ENCODE data around the gene TBC1D32.
"Not testable (repeated sequence)": the region's sequence is repeated elsewhere in the genome, so short reads cannot be mapped to it uniquely, and the experiment has no call there.

The TBC1D32 gene

DNA sequence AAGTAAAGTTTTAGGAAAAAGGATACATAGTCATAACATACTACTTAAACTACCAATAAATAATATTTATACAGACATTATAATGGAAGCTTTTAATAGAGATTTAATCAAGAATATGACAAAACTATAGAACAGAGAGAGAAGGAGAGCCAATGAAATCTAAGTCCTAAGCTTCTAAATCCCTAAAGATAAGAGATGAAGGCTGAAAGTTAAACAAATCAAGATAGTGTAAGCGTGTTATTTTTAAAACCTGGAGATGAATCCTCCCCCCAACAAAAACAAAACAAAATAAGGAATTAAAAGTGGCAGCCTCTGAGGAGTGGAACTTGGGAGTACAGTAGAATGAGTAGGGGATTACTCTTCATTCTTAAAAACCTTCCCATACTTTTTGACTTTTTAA lies 145.9 kb downstream of the TBC1D32 start:
- Histone ChIP-seq H3K36me3 (ENCODE audit: control insufficient read depth in 5 of 5, insufficient read depth in 5 of 5, low read length in 5 of 5) (no peaks in the 10 kb centered on the region), H3K9ac (ENCODE audit: low read length in 5 of 5) (no peak overlapping the region), H3K4me3 (ENCODE audit: low read depth in 1 of 5, low read length in 5 of 5) (no peak overlapping the region), H3K9me3 (ENCODE audit: control insufficient read depth in 5 of 5, low read length in 5 of 5) (no peaks in the 10 kb centered on the region), H3K27ac (ENCODE audit: low read depth, low read length) (no peak overlapping the region), H3K27me3 (ENCODE audit: control insufficient read depth in 5 of 5, insufficient read depth in 4 of 5, low read length in 5 of 5) (no peaks in the 10 kb centered on the region), H3K4me1 (ENCODE audit: control insufficient read depth in 5 of 5, insufficient read depth in 5 of 5, low read length in 5 of 5) (no peaks in the 10 kb centered on the region)

DNA sequence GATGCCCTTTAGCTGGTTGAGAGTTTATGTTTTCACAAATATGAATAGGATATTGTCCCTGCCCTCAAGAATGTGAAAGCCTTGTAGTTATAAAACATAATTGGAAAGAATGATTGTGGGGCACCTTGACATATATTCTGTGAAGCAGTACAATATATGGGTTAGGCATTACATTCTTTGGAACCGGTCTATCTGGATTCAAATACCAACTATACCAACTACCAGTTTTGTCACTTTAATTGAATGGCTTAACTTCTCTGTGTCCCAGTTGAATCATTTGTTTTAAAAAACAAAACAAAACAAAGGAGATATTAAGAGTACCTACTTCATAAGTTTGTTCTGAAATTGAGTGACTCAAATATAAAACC lies 146.5 kb downstream of the TBC1D32 start:
- Histone ChIP-seq H3K27ac (ENCODE audit: low read depth, low read length) (no peak overlapping the region), H3K9ac (ENCODE audit: low read length in 5 of 5) (no peak overlapping the region), H3K36me3 (ENCODE audit: control insufficient read depth in 5 of 5, insufficient read depth in 5 of 5, low read length in 5 of 5) (no peaks in the 10 kb centered on the region)

DNA sequence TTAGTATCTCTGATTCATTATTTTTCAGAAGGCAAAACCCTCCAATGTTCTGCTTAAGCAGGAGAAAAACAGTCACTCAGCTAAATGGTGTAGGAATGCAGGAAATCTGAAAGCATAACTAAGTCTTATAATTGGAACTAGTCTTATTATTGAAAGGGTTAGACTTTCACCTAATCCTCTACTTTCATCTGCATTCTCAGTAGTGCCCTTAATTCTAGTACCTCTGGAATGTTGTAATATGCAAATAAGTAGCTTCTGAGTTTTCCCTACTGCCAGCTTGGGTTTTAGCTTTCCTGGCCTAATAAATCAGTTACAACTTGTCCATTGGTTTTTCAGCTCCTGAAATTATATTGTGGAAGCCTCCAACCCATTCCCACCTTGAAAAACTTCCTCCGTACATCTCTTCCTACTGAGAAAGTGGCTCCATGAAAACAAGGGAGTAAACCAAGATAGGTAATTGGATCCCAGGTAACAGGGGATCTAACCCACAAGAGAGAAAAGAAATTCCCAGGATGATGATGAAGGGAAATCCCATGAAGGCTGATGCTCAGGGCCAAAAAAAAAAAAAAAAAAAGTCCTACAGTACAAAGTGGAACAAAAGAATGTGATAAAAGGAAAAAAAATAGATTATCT lies 147.0 kb downstream of the TBC1D32 start:
- no peak overlapping the region for H3K27ac ChIP-seq (ENCODE audit: low read depth, low read length)
- no peak overlapping the region for H3K4me3 ChIP-seq (ENCODE audit: low read depth in 1 of 5, low read length in 5 of 5)
- no peak overlapping the region for H3K9ac ChIP-seq (ENCODE audit: low read length in 5 of 5)
- H3K36me3 ChIP-seq (ENCODE audit: control insufficient read depth in 5 of 5, insufficient read depth in 5 of 5, low read length in 5 of 5), result no peaks in the 10 kb centered on the region
- no peaks in the 10 kb centered on the region for H3K27me3 ChIP-seq (ENCODE audit: control insufficient read depth in 5 of 5, insufficient read depth in 4 of 5, low read length in 5 of 5)
- no peaks in the 10 kb centered on the region for H3K4me1 ChIP-seq (ENCODE audit: control insufficient read depth in 5 of 5, insufficient read depth in 5 of 5, low read length in 5 of 5)
- no peaks in the 10 kb centered on the region for H3K9me3 ChIP-seq (ENCODE audit: control insufficient read depth in 5 of 5, low read length in 5 of 5)

More for the DNA sequence above, 146.5 kb downstream of the TBC1D32 start:
- Histone ChIP-seq H3K9me3 (ENCODE audit: control insufficient read depth in 5 of 5, low read length in 5 of 5) (no peaks in the 10 kb centered on the region), H3K4me3 (ENCODE audit: low read depth in 1 of 5, low read length in 5 of 5) (no peak overlapping the region), H3K4me1 (ENCODE audit: control insufficient read depth in 5 of 5, insufficient read depth in 5 of 5, low read length in 5 of 5) (no peaks in the 10 kb centered on the region), H3K27me3 (ENCODE audit: control insufficient read depth in 5 of 5, insufficient read depth in 4 of 5, low read length in 5 of 5) (no peaks in the 10 kb centered on the region)

DNA sequence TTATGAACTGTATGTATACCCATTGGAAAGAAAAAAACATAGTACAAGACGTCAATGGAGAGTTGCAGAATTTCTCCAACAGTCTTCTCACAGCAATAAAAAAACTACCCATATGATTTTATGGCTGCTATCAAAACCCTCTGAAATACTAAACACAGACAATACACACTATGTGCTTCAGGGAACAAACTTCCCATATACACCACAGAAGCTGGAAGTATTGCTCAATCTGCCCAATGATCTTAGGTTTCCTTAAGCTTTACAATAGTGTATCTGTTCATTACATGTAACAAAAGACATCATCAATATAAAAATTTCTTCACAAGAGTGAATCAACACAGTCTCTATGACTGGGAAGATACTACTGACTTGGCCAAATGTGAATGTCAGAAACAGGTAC lies 150.5 kb downstream of the TBC1D32 start:
- Histone ChIP-seq H3K4me3 (ENCODE audit: low read depth in 1 of 5, low read length in 5 of 5) (no peak overlapping the region), H3K9me3 (ENCODE audit: control insufficient read depth in 5 of 5, low read length in 5 of 5) (peaks cover 0 to 2% (median 0%) of the 10 kb centered on the region in 5 donors), H3K4me1 (ENCODE audit: control insufficient read depth in 5 of 5, insufficient read depth in 5 of 5, low read length in 5 of 5) (no peaks in the 10 kb centered on the region), H3K9ac (ENCODE audit: low read length in 5 of 5) (no peak overlapping the region), H3K36me3 (ENCODE audit: control insufficient read depth in 5 of 5, insufficient read depth in 5 of 5, low read length in 5 of 5) (peaks cover 0 to 3% (median 0%) of the 10 kb centered on the region in 5 donors), H3K27me3 (ENCODE audit: control insufficient read depth in 5 of 5, insufficient read depth in 4 of 5, low read length in 5 of 5) (no peaks in the 10 kb centered on the region), H3K27ac (ENCODE audit: low read depth, low read length) (no peak overlapping the region)

DNA sequence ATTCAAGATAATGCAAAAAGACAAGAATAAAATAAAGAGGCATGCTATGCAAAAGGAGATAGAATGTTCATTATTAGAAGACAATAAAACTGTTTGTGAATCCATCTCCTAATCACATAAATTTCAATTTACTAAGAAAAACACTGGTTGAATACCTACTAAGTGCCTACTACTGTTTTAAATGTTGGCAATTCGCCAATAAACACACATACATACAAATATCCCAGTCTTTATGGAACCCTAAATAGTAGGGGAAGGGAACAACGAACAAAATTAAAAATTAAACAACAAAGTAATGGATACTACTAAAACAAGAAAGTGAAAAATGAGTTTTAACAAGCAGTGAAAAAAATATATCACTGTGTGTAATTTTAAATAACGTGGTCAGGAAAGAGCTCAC lies 158.5 kb downstream of the TBC1D32 start:
- H3K9me3 ChIP-seq (ENCODE audit: control insufficient read depth in 5 of 5, low read length in 5 of 5), result no peaks in the 10 kb centered on the region
- no peak overlapping the region for H3K4me3 ChIP-seq (ENCODE audit: low read depth in 1 of 5, low read length in 5 of 5)
- no peak overlapping the region for H3K27ac ChIP-seq (ENCODE audit: low read depth, low read length)
- no peaks in the 10 kb centered on the region for H3K4me1 ChIP-seq (ENCODE audit: control insufficient read depth in 5 of 5, insufficient read depth in 5 of 5, low read length in 5 of 5)
- peaks cover 0 to 3% (median 0%) of the 10 kb centered on the region in 5 donors for H3K36me3 ChIP-seq (ENCODE audit: control insufficient read depth in 5 of 5, insufficient read depth in 5 of 5, low read length in 5 of 5)
- H3K9ac ChIP-seq (ENCODE audit: low read length in 5 of 5), result no peak overlapping the region
- H3K27me3 ChIP-seq (ENCODE audit: control insufficient read depth in 5 of 5, insufficient read depth in 4 of 5, low read length in 5 of 5), result no peaks in the 10 kb centered on the region

DNA sequence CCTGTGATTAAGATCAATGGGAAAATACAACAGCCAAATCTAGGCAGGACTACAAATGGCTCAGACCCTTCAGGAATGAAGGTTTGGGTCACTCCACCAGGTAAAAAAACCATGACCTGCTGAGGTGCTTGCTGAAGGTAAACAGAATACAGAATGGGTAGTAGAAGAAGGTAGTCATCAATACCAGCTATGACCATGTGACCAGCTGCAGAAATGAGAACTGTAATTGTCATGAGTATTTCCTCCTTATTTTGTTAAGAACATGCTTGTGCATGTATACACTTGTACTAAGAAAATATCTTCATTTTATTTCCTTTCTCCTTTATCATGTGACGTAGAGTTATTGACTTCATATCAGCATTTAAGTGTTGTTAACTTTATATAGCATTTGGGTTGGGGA lies 161.8 kb downstream of the TBC1D32 start:
- not testable (repeated sequence) for H3K9ac ChIP-seq (ENCODE audit: low read length in 5 of 5); H3K4me3 ChIP-seq (ENCODE audit: low read depth in 1 of 5, low read length in 5 of 5)

DNA sequence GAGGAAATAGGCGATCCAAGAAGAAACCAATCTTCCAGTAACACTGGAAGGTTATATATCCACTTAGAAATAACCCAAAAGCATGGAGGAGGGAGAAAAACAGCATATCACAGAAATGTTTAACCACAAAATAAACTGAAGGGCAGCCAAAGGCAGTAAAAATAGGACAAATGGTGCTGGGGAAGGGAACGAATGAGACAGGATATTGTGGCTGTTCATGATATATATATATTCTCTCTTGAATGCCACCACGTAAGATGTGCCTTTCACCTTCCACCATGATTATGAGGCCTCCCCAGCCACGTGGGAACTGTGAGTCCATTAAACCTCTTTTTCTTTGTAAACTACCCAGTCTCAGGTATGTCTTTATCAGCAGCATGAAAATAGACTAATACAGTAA lies 162.4 kb downstream of the TBC1D32 start:
- no peak overlapping the region for H3K4me3 ChIP-seq (ENCODE audit: low read depth in 1 of 5, low read length in 5 of 5)
- no peaks in the 10 kb centered on the region for H3K4me1 ChIP-seq (ENCODE audit: control insufficient read depth in 5 of 5, insufficient read depth in 5 of 5, low read length in 5 of 5)
- no peaks in the 10 kb centered on the region for H3K9me3 ChIP-seq (ENCODE audit: control insufficient read depth in 5 of 5, low read length in 5 of 5)
- no peaks in the 10 kb centered on the region for H3K36me3 ChIP-seq (ENCODE audit: control insufficient read depth in 5 of 5, insufficient read depth in 5 of 5, low read length in 5 of 5)
- H3K27ac ChIP-seq (ENCODE audit: low read depth, low read length), result no peak overlapping the region
- H3K27me3 ChIP-seq (ENCODE audit: control insufficient read depth in 5 of 5, insufficient read depth in 4 of 5, low read length in 5 of 5), result no peaks in the 10 kb centered on the region
- no peak overlapping the region for H3K9ac ChIP-seq (ENCODE audit: low read length in 5 of 5)

More for the DNA sequence above, 161.8 kb downstream of the TBC1D32 start:
- not testable (repeated sequence) for H3K9me3 ChIP-seq (ENCODE audit: control insufficient read depth in 5 of 5, low read length in 5 of 5); H3K27me3 ChIP-seq (ENCODE audit: control insufficient read depth in 5 of 5, insufficient read depth in 4 of 5, low read length in 5 of 5); H3K4me1 ChIP-seq (ENCODE audit: control insufficient read depth in 5 of 5, insufficient read depth in 5 of 5, low read length in 5 of 5); H3K27ac ChIP-seq (ENCODE audit: low read depth, low read length); H3K36me3 ChIP-seq (ENCODE audit: control insufficient read depth in 5 of 5, insufficient read depth in 5 of 5, low read length in 5 of 5)

DNA sequence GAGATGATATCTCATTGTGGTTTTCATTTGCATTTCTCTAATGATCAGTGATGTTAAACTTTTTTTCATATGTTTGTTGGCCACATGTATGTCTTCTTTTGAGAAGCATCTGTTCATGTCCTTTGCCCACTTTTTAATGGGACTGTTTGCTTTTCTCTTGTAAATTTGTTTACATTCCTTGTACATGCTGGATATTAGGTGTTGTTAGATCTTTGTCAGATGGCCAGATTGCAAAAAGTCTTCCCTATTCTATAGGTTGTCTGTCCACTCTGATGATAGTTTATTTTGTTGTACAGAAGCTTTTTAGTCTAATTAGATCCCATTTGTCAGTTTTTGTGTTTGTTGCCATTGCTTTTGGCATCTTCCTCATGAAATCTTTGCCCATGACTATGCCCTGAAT lies 172.4 kb downstream of the TBC1D32 start:
- H3K4me3 ChIP-seq (ENCODE audit: low read depth in 1 of 5, low read length in 5 of 5), result no peak overlapping the region
- H3K27ac ChIP-seq (ENCODE audit: low read depth, low read length), result no peak overlapping the region
- no peak overlapping the region for H3K9ac ChIP-seq (ENCODE audit: low read length in 5 of 5)
- peaks cover 0 to 28% (median 7%) of the 10 kb centered on the region in 5 donors for H3K36me3 ChIP-seq (ENCODE audit: control insufficient read depth in 5 of 5, insufficient read depth in 5 of 5, low read length in 5 of 5)
- H3K9me3 ChIP-seq (ENCODE audit: control insufficient read depth in 5 of 5, low read length in 5 of 5), result peaks cover 0 to 2% (median 0%) of the 10 kb centered on the region in 5 donors
- H3K4me1 ChIP-seq (ENCODE audit: control insufficient read depth in 5 of 5, insufficient read depth in 5 of 5, low read length in 5 of 5), result no peaks in the 10 kb centered on the region
- no peaks in the 10 kb centered on the region for H3K27me3 ChIP-seq (ENCODE audit: control insufficient read depth in 5 of 5, insufficient read depth in 4 of 5, low read length in 5 of 5)

DNA sequence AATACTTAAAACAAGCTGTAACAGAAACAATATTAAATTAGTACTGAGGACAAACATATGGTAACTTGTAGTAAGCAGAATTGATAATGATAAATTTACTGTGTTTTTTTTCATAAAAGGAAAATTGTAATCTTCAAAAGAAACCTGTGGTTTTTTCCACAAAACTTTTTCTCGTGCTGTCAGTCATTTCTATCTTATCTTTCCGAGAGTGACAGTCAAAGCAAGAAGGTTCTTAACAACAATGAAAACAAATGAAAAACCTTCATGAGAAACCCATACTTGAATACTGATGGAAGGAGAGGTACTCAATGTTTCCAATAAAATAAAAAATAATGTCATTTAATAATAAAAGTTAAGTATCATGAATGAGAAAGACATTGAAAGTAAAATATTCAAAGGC lies 174.0 kb downstream of the TBC1D32 start:
- peaks cover 0 to 28% (median 7%) of the 10 kb centered on the region in 5 donors for H3K36me3 ChIP-seq (ENCODE audit: control insufficient read depth in 5 of 5, insufficient read depth in 5 of 5, low read length in 5 of 5)
- no peaks in the 10 kb centered on the region for H3K27me3 ChIP-seq (ENCODE audit: control insufficient read depth in 5 of 5, insufficient read depth in 4 of 5, low read length in 5 of 5)
- H3K9ac ChIP-seq (ENCODE audit: low read length in 5 of 5), result no peak overlapping the region
- peaks cover 0 to 2% (median 0%) of the 10 kb centered on the region in 5 donors for H3K9me3 ChIP-seq (ENCODE audit: control insufficient read depth in 5 of 5, low read length in 5 of 5)
- no peaks in the 10 kb centered on the region for H3K4me1 ChIP-seq (ENCODE audit: control insufficient read depth in 5 of 5, insufficient read depth in 5 of 5, low read length in 5 of 5)
- H3K27ac ChIP-seq (ENCODE audit: low read depth, low read length), result no peak overlapping the region
- H3K4me3 ChIP-seq (ENCODE audit: low read depth in 1 of 5, low read length in 5 of 5), result no peak overlapping the region

DNA sequence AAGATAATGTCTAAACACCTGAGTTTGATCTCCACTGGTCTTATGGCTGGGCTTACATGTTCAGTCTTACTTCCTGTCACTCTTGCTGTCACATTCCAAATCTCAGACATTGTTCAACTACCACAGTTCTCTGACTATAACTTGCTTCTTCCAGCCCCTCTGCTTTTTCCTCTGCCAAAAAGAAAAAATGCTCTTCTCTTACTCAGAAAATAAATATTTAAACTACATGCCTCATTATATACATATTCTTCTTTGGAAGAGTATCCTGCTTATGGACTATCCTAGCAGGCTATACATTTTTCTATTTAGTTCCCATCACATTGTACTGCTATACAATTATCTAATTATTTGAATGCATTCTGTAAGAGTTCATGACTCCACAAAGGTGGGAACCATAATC lies 175.4 kb downstream of the TBC1D32 start:
- Histone ChIP-seq H3K4me1 (ENCODE audit: control insufficient read depth in 5 of 5, insufficient read depth in 5 of 5, low read length in 5 of 5) (no peaks in the 10 kb centered on the region), H3K9ac (ENCODE audit: low read length in 5 of 5) (no peak overlapping the region), H3K4me3 (ENCODE audit: low read depth in 1 of 5, low read length in 5 of 5) (no peak overlapping the region), H3K9me3 (ENCODE audit: control insufficient read depth in 5 of 5, low read length in 5 of 5) (peaks cover 0 to 7% (median 0%) of the 10 kb centered on the region in 5 donors), H3K27ac (ENCODE audit: low read depth, low read length) (no peak overlapping the region), H3K36me3 (ENCODE audit: control insufficient read depth in 5 of 5, insufficient read depth in 5 of 5, low read length in 5 of 5) (peaks cover 0 to 28% (median 7%) of the 10 kb centered on the region in 5 donors), H3K27me3 (ENCODE audit: control insufficient read depth in 5 of 5, insufficient read depth in 4 of 5, low read length in 5 of 5) (no peaks in the 10 kb centered on the region)

Data from subcutaneous abdominal adipose tissue (tissue), 5 donors.